Vagina (tissue), 2 donors: Measurements from ENCODE around the gene TPT1. TPM values are rescaled to one million over a fixed set of nuclear protein-coding genes. Genes with fewer than 3 reads are reported as not detected.

Source experiments
- DNase-seq, 2 donors: peaks; one replicate each; pipeline ENCODE4 v3.0.0-alpha.2; 2017; ENCODE audit errors: extremely low spot score in 2 of 2
- H3K27ac ChIP-seq: fragments of 200-600 bp; sonication (generic); one replicate; pipeline ENCODE4 v1.5.1; 2019
- H3K27me3 ChIP-seq: fragments of 200-600 bp; sonication (generic); one replicate; pipeline ENCODE4 v1.5.1; 2019
- H3K36me3 ChIP-seq, 2 donors: fragments of 200-600 bp; sonication (generic); one replicate each; pipeline ENCODE4 v1.5.1; 2017 to 2019
- H3K4me1 ChIP-seq: fragments of 200-600 bp; sonication (generic); one replicate; pipeline ENCODE4 v1.5.1; 2019
- H3K4me3 ChIP-seq, 2 donors: fragments of 200-600 bp; sonication (generic); 1 replicate in 1 of 2; 2 replicates in 1 of 2; pipeline ENCODE4 v1.5.1; 2016 to 2019
- H3K9me3 ChIP-seq: fragments of 200-600 bp; sonication (generic); one replicate; pipeline ENCODE4 v1.5.1; 2019
- CTCF ChIP-seq, 3 experiments: fragments of 450-650 bp in 2 of 3; fragments of 200-600 bp in 1 of 3; sonication (generic) in 1 of 3; IDR thresholded peaks; one replicate each; pipeline ENCODE4 v1.5.1; 2017 to 2019; ENCODE audit warnings: antibody characterized with exemption in 3 of 3, mild to moderate bottlenecking in 2 of 3, moderate library complexity in 2 of 3
- POLR2A ChIP-seq, 2 donors: fragments of 450-650 bp; IDR thresholded peaks; one replicate each; pipeline ENCODE4 v1.6.1; 2017; ENCODE audit warnings: antibody characterized with exemption in 2 of 2, mild to moderate bottlenecking in 2 of 2, moderate library complexity in 2 of 2
- POLR2AphosphoS5 ChIP-seq, 2 donors: sonication (generic); formaldehyde crosslinking; IDR thresholded peaks; one replicate each; pipeline ENCODE4 v1.9.0; 2017; ENCODE audit warnings: antibody characterized with exemption in 2 of 2, mild to moderate bottlenecking in 2 of 2, low read depth in 1 of 2; ENCODE audit not compliant: insufficient read depth in 1 of 2
- intact Hi-C: fragments of 100-400 bp; cut with DNase I; formaldehyde crosslinking; loops from one replicate; pipeline ENCODE4 v1.15.1; 2023
- total RNA-seq: library from RNA; depleted of rRNA; stranded (reverse); fragments of >200 nt; gene quantifications from one replicate; pipeline ENCODE4 v1.2.3, GENCODE V29; 2016

The TPT1 gene
- total RNA-seq, 1 donor from 2014 or later: 3,952 TPM

GRCh38 chr13:45315520-45316167 lies 25.3 kb downstream of the TPT1 start:
- no peak for TF ChIP-seq POLR2AphosphoS5 (IDR thresholded peaks at IDR 0.05; ENCODE audit: insufficient read depth in 1 of 2, low read depth in 1 of 2)
- no peak for TF ChIP-seq POLR2A (IDR thresholded peaks at IDR 0.05)
- no peak for TF ChIP-seq CTCF (IDR thresholded peaks at IDR 0.05)

DNA sequence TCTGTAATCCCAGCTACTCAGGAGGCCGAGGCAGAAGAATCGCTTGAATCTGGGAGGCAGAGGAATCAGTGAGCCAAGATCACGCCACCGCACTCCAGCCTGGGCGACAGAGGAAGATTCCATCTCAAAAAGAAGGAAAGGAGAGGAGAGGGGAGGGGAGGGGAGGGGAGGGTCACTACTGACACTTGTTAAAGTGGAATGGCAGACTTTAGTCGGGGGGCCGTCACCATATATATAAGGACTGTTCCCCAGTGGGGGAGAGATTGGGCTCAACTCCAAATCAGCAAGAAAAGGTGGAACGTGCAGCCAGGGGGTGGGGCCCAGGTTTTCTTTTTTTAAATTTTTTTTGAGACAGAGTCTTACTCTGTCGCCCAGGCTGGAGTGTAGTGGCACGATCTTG lies 26.2 kb downstream of the TPT1 start:
- TF ChIP-seq POLR2A (IDR thresholded peaks at IDR 0.05) (no peak), CTCF (IDR thresholded peaks at IDR 0.05) (no peak), POLR2AphosphoS5 (IDR thresholded peaks at IDR 0.05; ENCODE audit: insufficient read depth in 1 of 2, low read depth in 1 of 2) (no peak)
- Histone ChIP-seq H3K27ac (no peak overlapping the region), H3K4me3 (no peak overlapping the region)

More at GRCh38 chr13:45315520-45316167, 25.3 kb downstream of the TPT1 start:
- Histone ChIP-seq H3K27ac (no peak overlapping the region), H3K9me3 (no peaks in the 10 kb centered on the region), H3K27me3 (no peaks in the 10 kb centered on the region), H3K36me3 (no peaks in the 10 kb centered on the region), H3K4me3 (no peak overlapping the region), H3K4me1 (peaks cover 13% of the 10 kb centered on the region)
- intact Hi-C loops: no loop called here
- DNase-seq: no peak

GRCh38 chr13:45310341-45311131 lies 30.4 kb downstream of the TPT1 start:
- Histone ChIP-seq H3K27me3 (no peaks in the 10 kb centered on the region), H3K27ac (no peak overlapping the region), H3K4me1 (peaks cover 14% of the 10 kb centered on the region), H3K4me3 (peak overlapping the region in 1 of 2 donors; percentile 51), H3K9me3 (no peaks in the 10 kb centered on the region), H3K36me3 (no peaks in the 10 kb centered on the region)
- intact Hi-C loops: no loop called here
- no peak for DNase-seq
- TF ChIP-seq CTCF (IDR thresholded peaks at IDR 0.05): no peak
- TF ChIP-seq POLR2AphosphoS5 (IDR thresholded peaks at IDR 0.05; ENCODE audit: insufficient read depth in 1 of 2, low read depth in 1 of 2): no peak
- no peak for TF ChIP-seq POLR2A (IDR thresholded peaks at IDR 0.05)

More for the DNA sequence above, 26.2 kb downstream of the TPT1 start:
- H3K27me3 ChIP-seq: no peaks in the 10 kb centered on the region
- H3K4me1 ChIP-seq: peaks cover 14% of the 10 kb centered on the region
- no peaks in the 10 kb centered on the region for H3K9me3 ChIP-seq
- intact Hi-C loops: no loop called here
- no peak for DNase-seq
- H3K36me3 ChIP-seq: no peaks in the 10 kb centered on the region

GRCh38 chr13:45306966-45307365 lies 34.0 kb downstream of the TPT1 start:
- no peaks in the 10 kb centered on the region for H3K9me3 ChIP-seq
- no peak for TF ChIP-seq CTCF (IDR thresholded peaks at IDR 0.05)
- no peak for TF ChIP-seq POLR2A (IDR thresholded peaks at IDR 0.05)
- no peak for TF ChIP-seq POLR2AphosphoS5 (IDR thresholded peaks at IDR 0.05; ENCODE audit: insufficient read depth in 1 of 2, low read depth in 1 of 2)
- H3K4me1 ChIP-seq: peaks cover 14% of the 10 kb centered on the region
- no peaks in the 10 kb centered on the region for H3K36me3 ChIP-seq
- H3K27me3 ChIP-seq: no peaks in the 10 kb centered on the region
- H3K27ac ChIP-seq: no peak overlapping the region
- H3K4me3 ChIP-seq: no peak overlapping the region
- intact Hi-C loops: loop anchor here (10.0 kb wide), 1 partner anchor 262 kb away; no protein-coding TSS in a partner anchor
- no peak for DNase-seq
